ENCODE measurements around the gene ARID2. TPM values are rescaled to one million over a fixed set of nuclear protein-coding genes. Genes with fewer than 3 reads are reported as not detected.

The ARID2 gene
- total and polyA plus RNA-seq, 2 of the 13 experiments (the other 11 are each of a cell fraction or from before 2014, with no cell fraction given): 15.9 to 22.2 TPM

DNA sequence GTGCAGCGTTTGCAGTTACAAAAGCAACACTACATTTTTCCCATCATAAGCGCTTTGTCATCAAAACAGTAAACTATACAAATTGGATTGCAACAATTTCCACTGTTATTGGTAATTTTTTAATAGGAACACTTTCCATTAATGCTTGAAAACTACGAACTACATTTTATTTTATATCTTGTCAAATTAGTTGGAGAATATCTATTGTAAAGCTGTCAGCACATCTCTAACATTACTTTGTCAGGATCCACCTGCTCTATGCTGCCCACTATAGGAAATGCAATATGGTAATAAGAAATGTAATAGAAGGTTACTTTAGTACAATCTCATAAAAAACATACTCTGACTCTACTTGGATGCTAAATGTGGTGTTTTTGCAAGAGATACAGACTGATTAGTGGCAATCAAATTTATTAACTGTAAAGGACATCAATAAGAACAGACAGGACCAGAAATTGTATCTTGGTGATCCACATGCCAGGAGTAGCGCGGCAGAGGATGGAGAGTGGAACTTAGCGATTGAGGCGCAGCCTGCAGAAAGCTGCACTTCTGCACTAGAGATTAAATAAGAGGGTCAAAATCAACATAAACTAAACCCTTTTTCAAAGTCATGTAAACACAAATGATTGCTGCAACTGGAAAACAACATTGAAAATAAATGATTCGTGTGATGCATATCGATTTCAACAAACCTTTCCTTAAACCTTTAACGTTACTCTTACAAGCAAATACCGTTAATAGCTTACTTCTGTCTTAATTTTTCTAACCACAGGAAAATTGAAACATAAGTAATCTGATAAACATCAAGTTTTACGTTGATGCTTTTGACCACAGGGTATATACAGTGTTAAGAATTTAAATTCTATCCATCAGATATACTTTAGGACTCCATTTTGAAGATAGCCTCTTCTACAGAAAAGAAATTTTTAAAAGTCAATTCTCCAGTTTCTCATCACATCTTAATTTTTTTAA is 3.6 kb upstream of the ARID2 start (continued):
- no peak for TF ChIP-seq IRX3 (CRISPR knock-in tag; IDR thresholded peaks at IDR 0.05; ENCODE audit: borderline replicate concordance, low read depth)
- no peak for TF ChIP-seq ZSCAN20 (CRISPR knock-in tag; IDR thresholded peaks at IDR 0.05; ENCODE audit: borderline replicate concordance)
- peak; percentile 80; the same call in 1 of the 2 replicates for TF ChIP-seq ARID3A (IDR thresholded peaks at IDR 0.05; ENCODE audit: low read depth, low read length)
- TF ChIP-seq, protein P1, sequence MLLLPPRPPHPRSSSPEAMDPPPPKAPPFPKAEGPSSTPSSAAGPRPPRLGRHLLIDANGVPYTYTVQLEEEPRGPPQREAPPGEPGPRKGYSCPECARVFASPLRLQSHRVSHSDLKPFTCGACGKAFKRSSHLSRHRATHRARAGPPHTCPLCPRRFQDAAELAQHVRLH (CRISPR knock-in tag; IDR thresholded peaks at IDR 0.05; ENCODE audit: borderline replicate concordance, low read depth): no peak
- TF ChIP-seq MTA3 (CRISPR knock-in tag; IDR thresholded peaks at IDR 0.05): no peak
- no peak for TF ChIP-seq ZNF224 (CRISPR knock-in tag; IDR thresholded peaks at IDR 0.05)
- TF ChIP-seq FOXK1 (CRISPR knock-in tag; IDR thresholded peaks at IDR 0.05; ENCODE audit: borderline replicate concordance, low read depth): no peak
- TF ChIP-seq ZNF772 (CRISPR knock-in tag; IDR thresholded peaks at IDR 0.05): no peak
- no peak for TF ChIP-seq ZNF709 (CRISPR knock-in tag; IDR thresholded peaks at IDR 0.05)
- no peak for TF ChIP-seq ARID4A (CRISPR knock-in tag; IDR thresholded peaks at IDR 0.05; ENCODE audit: borderline replicate concordance)
- TF ChIP-seq ARNTL (CRISPR knock-in tag; IDR thresholded peaks at IDR 0.05): no peak
- no peak for TF ChIP-seq KDM5B (CRISPR knock-in tag; IDR thresholded peaks at IDR 0.05; ENCODE audit: borderline replicate concordance)
- TF ChIP-seq ATF7-NPFF (CRISPR knock-in tag; IDR thresholded peaks at IDR 0.05; ENCODE audit: low read depth): no peak
- TF ChIP-seq YEATS2 (CRISPR knock-in tag; IDR thresholded peaks at IDR 0.05; ENCODE audit: borderline replicate concordance): no peak
- TF ChIP-seq PHF8 (CRISPR knock-in tag; IDR thresholded peaks at IDR 0.05): no peak
- TF ChIP-seq, protein P2, sequence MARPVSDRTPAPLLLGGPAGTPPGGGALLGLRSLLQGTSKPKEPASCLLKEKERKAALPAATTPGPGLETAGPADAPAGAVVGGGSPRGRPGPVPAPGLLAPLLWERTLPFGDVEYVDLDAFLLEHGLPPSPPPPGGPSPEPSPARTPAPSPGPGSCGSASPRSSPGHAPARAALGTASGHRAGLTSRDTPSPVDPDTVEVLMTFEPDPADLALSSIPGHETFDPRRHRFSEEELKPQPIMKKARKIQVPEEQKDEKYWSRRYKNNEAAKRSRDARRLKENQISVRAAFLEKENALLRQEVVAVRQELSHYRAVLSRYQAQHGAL (CRISPR knock-in tag; IDR thresholded peaks at IDR 0.05; ENCODE audit: not compliant biosample characterization): no peak
- TF ChIP-seq, protein P3, sequence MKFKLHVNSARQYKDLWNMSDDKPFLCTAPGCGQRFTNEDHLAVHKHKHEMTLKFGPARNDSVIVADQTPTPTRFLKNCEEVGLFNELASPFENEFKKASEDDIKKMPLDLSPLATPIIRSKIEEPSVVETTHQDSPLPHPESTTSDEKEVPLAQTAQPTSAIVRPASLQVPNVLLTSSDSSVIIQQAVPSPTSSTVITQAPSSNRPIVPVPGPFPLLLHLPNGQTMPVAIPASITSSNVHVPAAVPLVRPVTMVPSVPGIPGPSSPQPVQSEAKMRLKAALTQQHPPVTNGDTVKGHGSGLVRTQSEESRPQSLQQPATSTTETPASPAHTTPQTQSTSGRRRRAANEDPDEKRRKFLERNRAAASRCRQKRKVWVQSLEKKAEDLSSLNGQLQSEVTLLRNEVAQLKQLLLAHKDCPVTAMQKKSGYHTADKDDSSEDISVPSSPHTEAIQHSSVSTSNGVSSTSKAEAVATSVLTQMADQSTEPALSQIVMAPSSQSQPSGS (CRISPR knock-in tag; IDR thresholded peaks at IDR 0.05): no peak
- TF ChIP-seq ZNF773 (CRISPR knock-in tag; IDR thresholded peaks at IDR 0.05; ENCODE audit: borderline replicate concordance): no peak
- peak; percentile 27; the same call in 1 of the 2 replicates for TF ChIP-seq FOXA3 (CRISPR knock-in tag; IDR thresholded peaks at IDR 0.05)
- no peak for TF ChIP-seq ARID2 (CRISPR knock-in tag; IDR thresholded peaks at IDR 0.05; ENCODE audit: borderline replicate concordance)

All from HepG2 (cell line).